IMR-90 (cell line): ENCODE results near the gene SLC35D1. TPM values are rescaled to one million over a fixed set of nuclear protein-coding genes. Genes with fewer than 3 reads are reported as not detected.

Experiments used
- ATAC-seq: fragments of 200-7000 bp; cut with Tn5 transposase; 2 replicates; pipeline ENCODE4 v1.9.1; 2020; ENCODE audit warnings: low read depth, mild to moderate bottlenecking, moderate library complexity
- BruUV-seq: library from RNA; stranded (reverse); fragments of 400-500 nt; replicated peaks from 2 replicates; lab custom pipeline; 2021; lab: Mats Ljungman, UMichigan
- CTCF ChIA-PET: fragments of 300-600 bp; formaldehyde crosslinking; extraction: SDS; loops from one replicate; lab custom pipeline; 2021; ENCODE audit warnings: antibody characterized with exemption; lab: Yijun Ruan, JAX
- POLR2A ChIA-PET: fragments of 300-600 bp; sonication (Branson Sonifier 250); formaldehyde crosslinking; loops from one replicate; lab custom pipeline; 2022; ENCODE audit warnings: antibody characterized with exemption; ENCODE audit not compliant: unreplicated experiment; lab: Charles Lee
- DNase-seq: peaks from one replicate; pipeline ENCODE4 v3.0.0; 2013
- H2AFZ ChIP-seq: replicated peaks from 2 replicates; pipeline ENCODE3; 2013; ENCODE audit warnings: low read length, mild to moderate bottlenecking; ENCODE audit not compliant: poor library complexity
- H2AK5ac ChIP-seq: 2 replicates; pipeline ENCODE4 v1.6.1; 2013; ENCODE audit warnings: low read depth, low read length, inconsistent platforms
- H2AK9ac ChIP-seq: replicated peaks from 2 replicates; pipeline ENCODE3; 2013; ENCODE audit warnings: mild to moderate bottlenecking, low read depth, low read length, moderate library complexity; ENCODE audit not compliant: poor library complexity
- H2BK120ac ChIP-seq: 2 replicates; pipeline ENCODE4 v1.6.1; 2013; ENCODE audit warnings: low read depth, low read length, inconsistent platforms
- H2BK15ac ChIP-seq: 3 replicates; pipeline ENCODE4 v1.6.1; 2013; ENCODE audit warnings: low read depth, low read length, inconsistent platforms
- H2BK20ac ChIP-seq: 2 replicates; pipeline ENCODE4 v1.6.1; 2013; ENCODE audit warnings: low read depth, mild to moderate bottlenecking, inconsistent platforms, low read length, moderate library complexity
- H2BK5ac ChIP-seq: 2 replicates; pipeline ENCODE4 v1.6.1; 2013; ENCODE audit warnings: mild to moderate bottlenecking, low read depth, low read length, inconsistent platforms; ENCODE audit not compliant: poor library complexity, severe bottlenecking
- H3K14ac ChIP-seq: replicated peaks from 2 replicates; pipeline ENCODE4 v1.6.1; 2013; ENCODE audit warnings: low read depth, low read length, inconsistent platforms
- H3K18ac ChIP-seq: 2 replicates; pipeline ENCODE4 v1.6.1; 2013; ENCODE audit warnings: low read depth, low read length, control low read depth
- H3K23ac ChIP-seq: 2 replicates; pipeline ENCODE4 v1.6.1; 2013; ENCODE audit warnings: low read depth, low read length, inconsistent platforms
- H3K27ac ChIP-seq: 2 replicates; pipeline ENCODE4 v1.5.1; 2013; ENCODE audit warnings: mild to moderate bottlenecking, control low read depth, low read length; ENCODE audit not compliant: insufficient read depth
- H3K27me3 ChIP-seq: 2 replicates; pipeline ENCODE4 v1.6.1; 2013; ENCODE audit warnings: low read length; ENCODE audit not compliant: control insufficient read depth, insufficient read depth
- H3K36me3 ChIP-seq: 2 replicates; pipeline ENCODE4 v1.6.1; 2013; ENCODE audit warnings: low read length, mixed read lengths; ENCODE audit not compliant: control insufficient read depth, insufficient read depth
- H3K4ac ChIP-seq: 2 replicates; pipeline ENCODE4 v1.6.1; 2013; ENCODE audit warnings: low read depth, low read length, inconsistent platforms
- H3K4me1 ChIP-seq: 2 replicates; pipeline ENCODE4 v1.6.1; 2013; ENCODE audit warnings: low read length, mixed read lengths; ENCODE audit not compliant: control insufficient read depth, insufficient read depth
- H3K4me2 ChIP-seq: 2 replicates; pipeline ENCODE4 v1.6.1; 2013; ENCODE audit warnings: low read depth, mild to moderate bottlenecking, control low read depth, low read length, moderate library complexity
- H3K4me3 ChIP-seq: 2 replicates; pipeline ENCODE4 v1.5.1; 2013; ENCODE audit warnings: low read depth, mild to moderate bottlenecking, control low read depth, low read length, moderate library complexity; ENCODE audit not compliant: insufficient read depth
- H3K56ac ChIP-seq: 2 replicates; pipeline ENCODE4 v1.6.1; 2013; ENCODE audit warnings: low read length, inconsistent platforms; ENCODE audit not compliant: insufficient read depth; ENCODE audit errors: extremely low read depth
- H3K79me1 ChIP-seq, 2 experiments: 2 replicates each; pipeline ENCODE4 v1.6.1; 2013; ENCODE audit warnings: low read length in 2 of 2, inconsistent platforms in 1 of 2, low read depth in 1 of 2
- H3K9ac ChIP-seq: 2 replicates; pipeline ENCODE4 v1.6.1; 2013; ENCODE audit warnings: low read depth, low read length, control low read depth
- H3K9me1 ChIP-seq: 2 replicates; pipeline ENCODE4 v1.6.1; 2013; ENCODE audit warnings: low read length, inconsistent platforms; ENCODE audit not compliant: insufficient read depth
- H3K9me3 ChIP-seq: 2 replicates; pipeline ENCODE4 v1.6.1; 2013; ENCODE audit warnings: low read length; ENCODE audit not compliant: control insufficient read depth, insufficient read depth
- H4K20me1 ChIP-seq: 2 replicates; pipeline ENCODE4 v1.6.1; 2013; ENCODE audit warnings: low read length, inconsistent platforms; ENCODE audit not compliant: insufficient read depth
- H4K5ac ChIP-seq: 2 replicates; pipeline ENCODE4 v1.6.1; 2013; ENCODE audit warnings: mild to moderate bottlenecking, low read depth, low read length, control low read depth
- H4K8ac ChIP-seq, 2 experiments: 2 replicates each; pipeline ENCODE4 v1.6.1; 2013; ENCODE audit warnings: low read depth in 2 of 2, low read length in 2 of 2, control low read depth in 1 of 2, inconsistent platforms in 1 of 2
- H4K91ac ChIP-seq: 2 replicates; pipeline ENCODE4 v1.6.1; 2013; ENCODE audit warnings: low read depth, low read length, inconsistent platforms; ENCODE audit not compliant: insufficient read depth
- CEBPB ChIP-seq: IDR thresholded peaks from 2 replicates; pipeline ENCODE4 v1.6.1; 2012; ENCODE audit warnings: low read depth, low read length, improper control_type of control experiment
- CHD1 ChIP-seq: IDR thresholded peaks from 2 replicates; pipeline ENCODE4 v1.6.1; 2012; ENCODE audit warnings: low read depth, low read length, improper control_type of control experiment
- FOS ChIP-seq: fragments of 150-350 bp; IDR thresholded peaks from 2 replicates; pipeline ENCODE4 v1.6.1; 2016; ENCODE audit warnings: low read depth, low read length
- MAZ ChIP-seq: IDR thresholded peaks from 2 replicates; pipeline ENCODE4 v1.6.1; 2012; ENCODE audit warnings: low read depth, mild to moderate bottlenecking, low read length, improper control_type of control experiment, moderate library complexity, borderline replicate concordance
- MXI1 ChIP-seq: IDR thresholded peaks from 2 replicates; pipeline ENCODE4 v1.6.1; 2012; ENCODE audit warnings: low read depth, mild to moderate bottlenecking, low read length, moderate library complexity, borderline replicate concordance
- NFE2L2 ChIP-seq: fragments of 150-350 bp; IDR thresholded peaks from 2 replicates; pipeline ENCODE4 v1.6.1; 2016; ENCODE audit warnings: low read depth, mild to moderate bottlenecking, low read length
- RAD21 ChIP-seq: IDR thresholded peaks from 2 replicates; pipeline ENCODE4 v1.6.1; 2012; ENCODE audit warnings: low read length, improper control_type of control experiment
- RFX5 ChIP-seq: IDR thresholded peaks from 2 replicates; pipeline ENCODE4 v1.8.0; 2012; ENCODE audit warnings: low read depth, mild to moderate bottlenecking, low read length, moderate library complexity
- USF2 ChIP-seq: fragments of 150-350 bp; IDR thresholded peaks from 2 replicates; pipeline ENCODE4 v1.6.1; 2017; ENCODE audit warnings: mild to moderate bottlenecking, antibody characterized with exemption, low read length, low read depth
- WGBS, 2 experiments: methylation state at CpG; one replicate each; pipeline versions ENCODE4 v1.1.5 to v1.1.7; 2013; ENCODE audit warnings: missing lambda C conversion rate in 2 of 2; ENCODE audit not compliant: insufficient read length in 1 of 2; ENCODE audit errors: extremely low coverage in 2 of 2; 5-methylcytosine and 5-hydroxymethylcytosine counted together
- dilution Hi-C: fragments of 300-500 bp; cut with HindIII; formaldehyde crosslinking; loops from one replicate; pipeline ENCODE4 v1.14.3; 2018; ENCODE audit warnings: low sequenced_read_pairs; ENCODE audit not compliant: unreplicated experiment
- in situ Hi-C: fragments of 300-500 bp; cut with MboI; formaldehyde crosslinking; loops from 3 replicates; pipeline ENCODE4 v1.14.3; 2019; ENCODE audit warnings: low sequenced_read_pairs, inconsistent platforms, mixed read lengths
- intact Hi-C: fragments of 100-400 bp; cut with micrococcal nuclease; formaldehyde crosslinking; loops from 2 replicates; pipeline ENCODE4 v1.10.0; 2022
- polyA plus RNA-seq, 3 experiments: library from polyadenylated mRNA; depleted of rRNA; stranded (reverse); fragments of >200 nt; gene quantifications; 2 replicates each; pipeline ENCODE4 v1.2.3, GENCODE V29; 2012; ENCODE audit warnings: low replicate concordance in 1 of 3
- total RNA-seq: library from RNA; depleted of rRNA; stranded (reverse); fragments of >200 nt; gene quantifications from 2 replicates; pipeline ENCODE4 v1.2.3, GENCODE V29; 2012
- TF ChIP-seq, protein P1 (sequence below): conservative IDR thresholded peaks from 2 replicates; pipeline ENCODE4 v1.5.1; 2012; ENCODE audit warnings: mild to moderate bottlenecking, low read depth, low read length, improper control_type of control experiment

Gene SLC35D1
- total and polyA plus RNA-seq, 2 of the 4 experiments (the other 2 are of a cell fraction) = 7.2 to 16.3 TPM

- Histone ChIP-seq H3K4ac (no peak overlapping the region), H3K27me3 (no peaks in the 10 kb centered on the region), H2AK5ac (no peak overlapping the region), H4K91ac (no peak overlapping the region), H3K4me3 (no peak overlapping the region), H2AFZ (no peak overlapping the region), H3K79me1 (peaks cover 0 to 5% of the 10 kb centered on the region in 2 experiments; a peak in 2 of 4 replicates), H4K20me1 (no peaks in the 10 kb centered on the region), H3K27ac (no peak overlapping the region), H3K36me3 (peaks cover 10% of the 10 kb centered on the region), H3K56ac (no peak overlapping the region), H3K9ac (no peak overlapping the region), H2AK9ac (no peak overlapping the region), H3K4me2 (no peak overlapping the region), H3K14ac (no peak overlapping the region), H2BK15ac (no peak overlapping the region), H2BK5ac (no peak overlapping the region), H3K4me1 (no peaks in the 10 kb centered on the region), H3K9me3 (no peaks in the 10 kb centered on the region), H3K18ac (no peak overlapping the region), H4K5ac (no peak overlapping the region), H3K23ac (no peak overlapping the region), H2BK20ac (no peak overlapping the region), H3K9me1 (0 out of 2 replicates have a peak, but pooled peaks cover 3% of the 10 kb centered on the region), H4K8ac (no peak overlapping the region), H2BK120ac (no peak overlapping the region)
- CTCF ChIA-PET = no interaction called here
- POLR2A ChIA-PET = no interaction called here
- ATAC-seq (no peak), DNase-seq (no peak)
- no peak for TF ChIP-seq RAD21
- TF ChIP-seq FOS = no peak
- TF ChIP-seq, protein P1, sequence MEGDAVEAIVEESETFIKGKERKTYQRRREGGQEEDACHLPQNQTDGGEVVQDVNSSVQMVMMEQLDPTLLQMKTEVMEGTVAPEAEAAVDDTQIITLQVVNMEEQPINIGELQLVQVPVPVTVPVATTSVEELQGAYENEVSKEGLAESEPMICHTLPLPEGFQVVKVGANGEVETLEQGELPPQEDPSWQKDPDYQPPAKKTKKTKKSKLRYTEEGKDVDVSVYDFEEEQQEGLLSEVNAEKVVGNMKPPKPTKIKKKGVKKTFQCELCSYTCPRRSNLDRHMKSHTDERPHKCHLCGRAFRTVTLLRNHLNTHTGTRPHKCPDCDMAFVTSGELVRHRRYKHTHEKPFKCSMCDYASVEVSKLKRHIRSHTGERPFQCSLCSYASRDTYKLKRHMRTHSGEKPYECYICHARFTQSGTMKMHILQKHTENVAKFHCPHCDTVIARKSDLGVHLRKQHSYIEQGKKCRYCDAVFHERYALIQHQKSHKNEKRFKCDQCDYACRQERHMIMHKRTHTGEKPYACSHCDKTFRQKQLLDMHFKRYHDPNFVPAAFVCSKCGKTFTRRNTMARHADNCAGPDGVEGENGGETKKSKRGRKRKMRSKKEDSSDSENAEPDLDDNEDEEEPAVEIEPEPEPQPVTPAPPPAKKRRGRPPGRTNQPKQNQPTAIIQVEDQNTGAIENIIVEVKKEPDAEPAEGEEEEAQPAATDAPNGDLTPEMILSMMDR = no peak
- no peak for TF ChIP-seq CEBPB
- TF ChIP-seq RFX5 = no peak
- TF ChIP-seq NFE2L2 = no peak
- TF ChIP-seq MXI1 = no peak
- TF ChIP-seq CHD1 = no peak
- no peak for TF ChIP-seq MAZ
- TF ChIP-seq USF2 = no peak
- in situ Hi-C loops (no loop called here), dilution Hi-C loops (no loop called here), intact Hi-C loops (no loop called here)
- BruUV-seq = no TSS peak
- no CpG with 5 or more reads among the region's 1 CpG for WGBS, 2 experiments
These were observed 24.5 kb downstream of the SLC35D1 start for GRCh38 chr1:67029472-67029871.
